Hepatocyte (in vitro differentiated cells): Measurements from ENCODE around the gene XG. TPM values are rescaled to one million over a fixed set of nuclear protein-coding genes. Genes with fewer than 3 reads are reported as not detected.

Source experiments
- DNase-seq: peaks from one replicate; pipeline ENCODE4 v3.0.0-alpha.2; 2016; ENCODE audit warnings: low spot score
- H2AFZ ChIP-seq: fragments of 200-600 bp; sonication (generic); 2 replicates; pipeline ENCODE4 v1.6.0; 2016; ENCODE audit warnings: antibody characterized with exemption, mild to moderate bottlenecking
- H3K27ac ChIP-seq: fragments of 200-600 bp; sonication (generic); 2 replicates; pipeline ENCODE4 v1.5.1; 2016; ENCODE audit warnings: mild to moderate bottlenecking
- H3K27me3 ChIP-seq: fragments of 200-600 bp; sonication (generic); 2 replicates; pipeline ENCODE4 v1.6.1; 2016
- H3K36me3 ChIP-seq: fragments of 200-600 bp; sonication (generic); replicated peaks from 2 replicates; pipeline ENCODE4 v1.5.1; 2016; ENCODE audit warnings: low read depth; ENCODE audit not compliant: insufficient read depth
- H3K4me1 ChIP-seq: fragments of 200-600 bp; sonication (generic); 2 replicates; pipeline ENCODE4 v1.5.1; 2016; ENCODE audit warnings: mild to moderate bottlenecking, moderate library complexity; ENCODE audit not compliant: insufficient read depth
- H3K4me2 ChIP-seq: fragments of 200-600 bp; sonication (generic); 2 replicates; pipeline ENCODE4 v1.6.0; 2016
- H3K4me3 ChIP-seq: fragments of 200-600 bp; sonication (generic); 2 replicates; pipeline ENCODE4 v1.5.1; 2016; ENCODE audit warnings: mild to moderate bottlenecking
- H3K79me2 ChIP-seq: fragments of 200-600 bp; sonication (generic); 2 replicates; pipeline ENCODE4 v1.6.0; 2017; ENCODE audit warnings: mild to moderate bottlenecking
- H3K9me2 ChIP-seq: fragments of 200-600 bp; sonication (generic); replicated peaks from 2 replicates; pipeline ENCODE4 v1.6.0; 2017; ENCODE audit warnings: mild to moderate bottlenecking; ENCODE audit not compliant: insufficient read depth
- H3K9me3 ChIP-seq: fragments of 200-600 bp; sonication (generic); 2 replicates; pipeline ENCODE4 v1.5.1; 2016; ENCODE audit warnings: low read depth, mild to moderate bottlenecking
- H4K20me1 ChIP-seq: fragments of 200-600 bp; sonication (generic); 2 replicates; pipeline ENCODE4 v1.6.0; 2016; ENCODE audit warnings: mild to moderate bottlenecking; ENCODE audit not compliant: insufficient read depth, poor library complexity, severe bottlenecking
- CTCF ChIP-seq: fragments of 200-600 bp; sonication (generic); IDR thresholded peaks from 2 replicates; pipeline ENCODE4 v1.5.1; 2016; ENCODE audit warnings: antibody characterized with exemption, mild to moderate bottlenecking; ENCODE audit not compliant: poor library complexity
- EZH2 ChIP-seq: fragments of 200-600 bp; sonication (generic); IDR thresholded peaks from 2 replicates; pipeline ENCODE4 v1.6.1; 2016; ENCODE audit warnings: antibody characterized with exemption, mild to moderate bottlenecking, borderline replicate concordance
- EZH2phosphoT487 ChIP-seq: fragments of 200-600 bp; sonication (generic); IDR thresholded peaks from one replicate; pipeline ENCODE4 v1.6.1; 2018; ENCODE audit warnings: antibody characterized with exemption, mild to moderate bottlenecking, low read depth, moderate library complexity; ENCODE audit not compliant: unreplicated experiment, severe bottlenecking
- WGBS: methylation state at CpG from one replicate; pipeline ENCODE4 v1.1.6; 2016; ENCODE audit warnings: low lambda C conversion rate; ENCODE audit errors: missing lambda C conversion rate; 5-methylcytosine and 5-hydroxymethylcytosine counted together
- polyA plus RNA-seq: library from polyadenylated mRNA; unstranded; fragments of >200 nt; fragmentation: Nextera tagmentation; extraction: Ambion mirVana; gene quantifications from 2 replicates; pipeline ENCODE4 v1.2.1, GENCODE V29; 2016
- total RNA-seq: library from RNA; depleted of rRNA; stranded (reverse); fragments of >200 nt; gene quantifications from 2 replicates; pipeline ENCODE4 v1.2.3, GENCODE V29; 2014

XG gene
- total and polyA plus RNA-seq, 2 experiments from 2014 or later, result 0.53 to 0.64 TPM

GRCh38 chrX:2840961-2841360, 89.1 kb downstream of the XG start:
- Histone ChIP-seq H4K20me1 (no peaks in the 10 kb centered on the region), H2AFZ (no peak overlapping the region), H3K4me2 (no peak overlapping the region), H3K9me3 (no peaks in the 10 kb centered on the region), H3K79me2 (peaks cover 20% of the 10 kb centered on the region), H3K9me2 (no peaks in the 10 kb centered on the region), H3K4me3 (no peak overlapping the region), H3K36me3 (no peaks in the 10 kb centered on the region), H3K4me1 (no peaks in the 10 kb centered on the region), H3K27ac (no peak overlapping the region), H3K27me3 (no peaks in the 10 kb centered on the region)
- no peak for TF ChIP-seq EZH2phosphoT487
- 96% methylated on average over 1 of the region's 1 CpG for WGBS
- no peak for DNase-seq

- Histone ChIP-seq H3K4me3 (no peak overlapping the region), H2AFZ (no peak overlapping the region), H3K9me3 (no peaks in the 10 kb centered on the region), H3K9me2 (no peaks in the 10 kb centered on the region), H3K36me3 (no peaks in the 10 kb centered on the region), H3K79me2 (peaks cover 20% of the 10 kb centered on the region), H4K20me1 (no peaks in the 10 kb centered on the region), H3K27ac (no peak overlapping the region), H3K4me1 (no peaks in the 10 kb centered on the region), H3K27me3 (no peaks in the 10 kb centered on the region), H3K4me2 (no peak overlapping the region)
- TF ChIP-seq EZH2phosphoT487 (no peak), EZH2 (no peak), CTCF (no peak)
- DNase-seq, result no peak
- 80% methylated on average over 9 of the region's 9 CpGs for WGBS
These were observed 89.7 kb downstream of the XG start for GRCh38 chrX:2841537-2841936.

- H3K4me3 ChIP-seq, result no peak overlapping the region
These were observed 95.2 kb downstream of the XG start for GRCh38 chrX:2846992-2847391.

GRCh38 chrX:2848871-2849301, 97.0 kb downstream of the XG start:
- Histone ChIP-seq H3K27me3 (no peaks in the 10 kb centered on the region), H3K79me2 (no peaks in the 10 kb centered on the region), H4K20me1 (no peaks in the 10 kb centered on the region), H3K27ac (peak overlapping the region; percentile 51), H3K36me3 (no peaks in the 10 kb centered on the region), H3K9me2 (no peaks in the 10 kb centered on the region), H3K9me3 (no peaks in the 10 kb centered on the region), H3K4me2 (peak overlapping the region; percentile 35), H3K4me1 (peaks cover 5% of the 10 kb centered on the region), H3K4me3 (no peak overlapping the region), H2AFZ (peak overlapping the region; percentile 3)
- WGBS, result 58% methylated on average over 9 of the region's 9 CpGs
- peak; percentile 28 for DNase-seq
- TF ChIP-seq CTCF (no peak), EZH2phosphoT487 (no peak), EZH2 (no peak)

More at GRCh38 chrX:2846992-2847391, 95.2 kb downstream of the XG start:
- no peaks in the 10 kb centered on the region for H3K9me3 ChIP-seq
- no peak overlapping the region for H3K4me2 ChIP-seq
- no peaks in the 10 kb centered on the region for H3K27me3 ChIP-seq
- no peak for DNase-seq
- H3K27ac ChIP-seq, result no peak overlapping the region
- H2AFZ ChIP-seq, result no peak overlapping the region
- H3K9me2 ChIP-seq, result no peaks in the 10 kb centered on the region
- H3K4me1 ChIP-seq, result peaks cover 5% of the 10 kb centered on the region
- H3K36me3 ChIP-seq, result no peaks in the 10 kb centered on the region
- TF ChIP-seq CTCF, result no peak
- no peak for TF ChIP-seq EZH2phosphoT487
- TF ChIP-seq EZH2, result no peak
- no peaks in the 10 kb centered on the region for H3K79me2 ChIP-seq
- H4K20me1 ChIP-seq, result no peaks in the 10 kb centered on the region
